ENCODE results near the gene COIL. TPM values are rescaled to one million over a fixed set of nuclear protein-coding genes. Genes with fewer than 3 reads are reported as not detected.

The COIL gene
- total RNA-seq, 2 experiments from 2014 or later: 19.4 to 20.3 TPM

DNA sequence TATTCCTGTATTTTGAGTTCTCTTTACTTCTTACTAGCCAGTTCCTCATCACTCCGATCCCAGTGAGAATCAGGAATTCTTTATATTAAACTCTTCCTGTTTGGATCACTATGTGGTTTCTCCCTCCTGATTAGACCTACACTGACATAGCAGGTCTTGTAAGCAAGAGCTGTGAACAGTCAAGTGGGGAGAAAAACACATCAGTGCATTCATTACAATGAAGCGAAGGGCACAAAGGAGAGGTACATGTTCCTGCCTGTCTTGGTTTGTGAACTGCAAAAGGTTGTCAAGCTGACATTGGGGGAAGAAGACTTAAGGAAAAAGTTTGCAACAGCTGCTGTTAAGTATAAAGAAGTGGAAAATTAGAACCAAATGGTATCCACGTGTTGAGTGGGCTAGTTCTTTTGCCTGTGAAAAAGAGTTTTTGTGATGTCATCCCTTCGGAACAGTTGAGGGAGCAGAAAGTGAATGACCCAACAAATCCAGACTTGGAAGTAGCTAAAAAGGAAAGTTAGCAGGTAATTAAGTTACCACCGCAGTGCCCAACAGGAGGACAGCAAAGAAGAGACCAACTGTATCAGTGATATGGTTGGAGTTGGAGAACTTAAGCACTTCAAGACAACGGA lies 24.0 kb downstream of the COIL start:
- CTCF ChIA-PET: no interaction called here
- no peaks in the 10 kb centered on the region for H3K4me1 ChIP-seq (ENCODE audit: insufficient read depth, low read length)
- H3K27ac Mint-ChIP-seq: no peak overlapping the region

GRCh38 chr17:56935461-56935860 lies 25.4 kb downstream of the COIL start:
- no peak overlapping the region for H3K27ac Mint-ChIP-seq
- H3K9me3 Mint-ChIP-seq: no peaks in the 10 kb centered on the region
- Histone ChIP-seq H3K9me3 (ENCODE audit: control insufficient read depth in 1 of 2, insufficient read depth in 1 of 2, low read length in 2 of 2) (no peaks in the 10 kb centered on the region), H3K4me3 (ENCODE audit: low read length) (no peak overlapping the region), H3K27me3 (ENCODE audit: control insufficient read depth in 1 of 2, insufficient read depth in 2 of 2, low read length in 2 of 2) (no peaks in the 10 kb centered on the region), H3K4me1 (ENCODE audit: insufficient read depth, low read length) (no peaks in the 10 kb centered on the region), H3K36me3 (ENCODE audit: insufficient read depth, low read length) (peaks cover 30% of the 10 kb centered on the region), H3K27ac (ENCODE audit: low read depth in 1 of 2, low read length in 2 of 2) (no peak overlapping the region)
- ATAC-seq (ENCODE audit: poor library complexity) (no peak), DNase-seq (no peak)
- no peaks in the 10 kb centered on the region for H3K27me3 Mint-ChIP-seq
- TF ChIP-seq, protein P1, sequence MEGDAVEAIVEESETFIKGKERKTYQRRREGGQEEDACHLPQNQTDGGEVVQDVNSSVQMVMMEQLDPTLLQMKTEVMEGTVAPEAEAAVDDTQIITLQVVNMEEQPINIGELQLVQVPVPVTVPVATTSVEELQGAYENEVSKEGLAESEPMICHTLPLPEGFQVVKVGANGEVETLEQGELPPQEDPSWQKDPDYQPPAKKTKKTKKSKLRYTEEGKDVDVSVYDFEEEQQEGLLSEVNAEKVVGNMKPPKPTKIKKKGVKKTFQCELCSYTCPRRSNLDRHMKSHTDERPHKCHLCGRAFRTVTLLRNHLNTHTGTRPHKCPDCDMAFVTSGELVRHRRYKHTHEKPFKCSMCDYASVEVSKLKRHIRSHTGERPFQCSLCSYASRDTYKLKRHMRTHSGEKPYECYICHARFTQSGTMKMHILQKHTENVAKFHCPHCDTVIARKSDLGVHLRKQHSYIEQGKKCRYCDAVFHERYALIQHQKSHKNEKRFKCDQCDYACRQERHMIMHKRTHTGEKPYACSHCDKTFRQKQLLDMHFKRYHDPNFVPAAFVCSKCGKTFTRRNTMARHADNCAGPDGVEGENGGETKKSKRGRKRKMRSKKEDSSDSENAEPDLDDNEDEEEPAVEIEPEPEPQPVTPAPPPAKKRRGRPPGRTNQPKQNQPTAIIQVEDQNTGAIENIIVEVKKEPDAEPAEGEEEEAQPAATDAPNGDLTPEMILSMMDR (IDR thresholded peaks at IDR 0.05): no peak
- CTCF ChIA-PET: no interaction called here
- POLR2A ChIA-PET: no interaction called here
- peaks cover 67% of the 10 kb centered on the region for H3K36me3 Mint-ChIP-seq (ENCODE audit: low read depth)
- intact Hi-C loops (cut with DNase I, micrococcal nuclease): no loop called here
- no peaks in the 10 kb centered on the region for H3K4me1 Mint-ChIP-seq (ENCODE audit: low read depth)
- no peak overlapping the region for H3K4me3 Mint-ChIP-seq

More for the DNA sequence above, 24.0 kb downstream of the COIL start:
- Mint-ChIP-seq H3K4me3 (no peak overlapping the region), H3K27me3 (no peaks in the 10 kb centered on the region), H3K9me3 (no peaks in the 10 kb centered on the region), H3K4me1 (ENCODE audit: low read depth) (no peaks in the 10 kb centered on the region), H3K36me3 (ENCODE audit: low read depth) (peaks cover 70% of the 10 kb centered on the region)
- DNase-seq: no peak
- H3K27me3 ChIP-seq (ENCODE audit: control insufficient read depth in 1 of 2, insufficient read depth in 2 of 2, low read length in 2 of 2): no peaks in the 10 kb centered on the region
- ATAC-seq (ENCODE audit: poor library complexity): no peak
- TF ChIP-seq, protein P1 (IDR thresholded peaks at IDR 0.05): no peak
- peaks cover 36% of the 10 kb centered on the region for H3K36me3 ChIP-seq (ENCODE audit: insufficient read depth, low read length)
- intact Hi-C loops (cut with DNase I, micrococcal nuclease): no loop called here
- POLR2A ChIA-PET: no interaction called here
- H3K9me3 ChIP-seq (ENCODE audit: control insufficient read depth in 1 of 2, insufficient read depth in 1 of 2, low read length in 2 of 2): no peaks in the 10 kb centered on the region
- no peak overlapping the region for H3K27ac ChIP-seq (ENCODE audit: low read depth in 1 of 2, low read length in 2 of 2)
- H3K4me3 ChIP-seq (ENCODE audit: low read length): no peak overlapping the region

DNA sequence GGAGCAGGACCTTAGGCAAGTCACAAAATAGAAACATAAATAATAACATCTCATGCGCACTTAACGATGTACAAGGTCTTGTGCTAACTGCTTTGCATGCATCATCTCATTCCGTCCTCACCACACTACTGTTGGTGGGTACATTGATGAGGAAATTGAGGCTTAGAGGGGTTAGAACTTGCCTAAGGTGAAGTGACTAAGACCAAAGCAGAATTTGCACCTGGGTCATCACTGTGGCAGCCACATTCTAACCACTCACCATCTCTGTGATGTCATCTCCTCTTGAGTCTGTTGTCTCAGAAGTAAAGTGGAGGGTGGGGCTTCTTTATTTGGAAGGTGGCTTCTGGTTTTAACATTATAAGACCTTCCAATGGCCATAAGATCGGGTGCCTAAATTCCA lies 26.6 kb downstream of the COIL start:
- ChIA-PET CTCF (no interaction called here), POLR2A (no interaction called here)
- intact Hi-C loops (cut with DNase I, micrococcal nuclease): no loop called here
- H3K27me3 Mint-ChIP-seq: no peaks in the 10 kb centered on the region
- H3K27ac Mint-ChIP-seq: no peak overlapping the region
- TF ChIP-seq, protein P1 (IDR thresholded peaks at IDR 0.05): no peak
- peaks cover 61% of the 10 kb centered on the region for H3K36me3 Mint-ChIP-seq (ENCODE audit: low read depth)
- Histone ChIP-seq H3K36me3 (ENCODE audit: insufficient read depth, low read length) (peaks cover 30% of the 10 kb centered on the region), H3K9me3 (ENCODE audit: control insufficient read depth in 1 of 2, insufficient read depth in 1 of 2, low read length in 2 of 2) (no peaks in the 10 kb centered on the region), H3K27me3 (ENCODE audit: control insufficient read depth in 1 of 2, insufficient read depth in 2 of 2, low read length in 2 of 2) (no peaks in the 10 kb centered on the region), H3K4me3 (ENCODE audit: low read length) (no peak overlapping the region), H3K4me1 (ENCODE audit: insufficient read depth, low read length) (no peaks in the 10 kb centered on the region), H3K27ac (ENCODE audit: low read depth in 1 of 2, low read length in 2 of 2) (no peak overlapping the region)
- no peak for ATAC-seq (ENCODE audit: poor library complexity)
- H3K9me3 Mint-ChIP-seq: peaks cover 2% of the 10 kb centered on the region
- H3K4me3 Mint-ChIP-seq: no peak overlapping the region
- peak in 1 of 14 experiments; percentile 16 for DNase-seq
- H3K4me1 Mint-ChIP-seq (ENCODE audit: low read depth): no peaks in the 10 kb centered on the region

Data from CD4-positive, alpha-beta T cell (primary cell).